WERI-Rb-1 (cell line): ENCODE data around the gene MTF1.

Experiments
- DNase-seq: peaks from one replicate; pipeline ENCODE4 v3.0.0-alpha.2; 2020
- H3K27ac ChIP-seq: fragments of 250-450 bp; sonication (Bioruptor Pico); 2 replicates; pipeline ENCODE4 v1.5.1; 2020; ENCODE audit warnings: mild to moderate bottlenecking, moderate library complexity
- H3K27me3 ChIP-seq: fragments of 250-450 bp; sonication (Bioruptor Pico); 2 replicates; pipeline ENCODE4 v1.5.1; 2021; ENCODE audit warnings: mild to moderate bottlenecking, low read depth, moderate library complexity; ENCODE audit not compliant: insufficient read depth, severe bottlenecking
- H3K36me3 ChIP-seq: fragments of 250-450 bp; sonication (Bioruptor Pico); 2 replicates; pipeline ENCODE4 v1.5.1; 2020; ENCODE audit warnings: mild to moderate bottlenecking, moderate library complexity
- H3K4me3 ChIP-seq: 2 replicates; pipeline ENCODE4 v1.5.1; 2011; ENCODE audit warnings: low read depth, mild to moderate bottlenecking, control low read depth, low read length
- H3K9me3 ChIP-seq: fragments of 250-450 bp; sonication (Bioruptor Pico); 2 replicates; pipeline ENCODE4 v1.5.1; 2021; ENCODE audit warnings: mild to moderate bottlenecking, moderate library complexity; ENCODE audit not compliant: severe bottlenecking
- CTCF ChIP-seq: IDR thresholded peaks from 2 replicates; pipeline ENCODE4 v1.5.1; 2011; ENCODE audit warnings: low read depth, mild to moderate bottlenecking, control low read depth, inconsistent platforms, low read length

MTF1 gene

GRCh38 chr1:37831809-37832208 lies 27.6 kb downstream of the MTF1 start:
- no peak for TF ChIP-seq CTCF
- no peaks in the 10 kb centered on the region for H3K9me3 ChIP-seq
- no peaks in the 10 kb centered on the region for H3K27me3 ChIP-seq
- no peak for DNase-seq
- no peak overlapping the region for H3K4me3 ChIP-seq
- peaks cover 55% of the 10 kb centered on the region for H3K36me3 ChIP-seq
- no peak overlapping the region for H3K27ac ChIP-seq

GRCh38 chr1:37831109-37831508 lies 28.3 kb downstream of the MTF1 start:
- no peak for TF ChIP-seq CTCF
- Histone ChIP-seq H3K27ac (no peak overlapping the region), H3K9me3 (no peaks in the 10 kb centered on the region), H3K27me3 (no peaks in the 10 kb centered on the region), H3K36me3 (peaks cover 48% of the 10 kb centered on the region), H3K4me3 (no peak overlapping the region)
- no peak for DNase-seq

- Histone ChIP-seq H3K27me3 (no peaks in the 10 kb centered on the region), H3K36me3 (peaks cover 32% of the 10 kb centered on the region), H3K27ac (no peak overlapping the region), H3K4me3 (no peak overlapping the region), H3K9me3 (no peaks in the 10 kb centered on the region)
- no peak for TF ChIP-seq CTCF
- no peak for DNase-seq
These were observed 30.9 kb downstream of the MTF1 start for GRCh38 chr1:37828410-37829074.

GRCh38 chr1:37825506-37825905 lies 33.9 kb downstream of the MTF1 start:
- Histone ChIP-seq H3K27ac (no peak overlapping the region), H3K9me3 (no peaks in the 10 kb centered on the region), H3K4me3 (no peak overlapping the region), H3K27me3 (no peaks in the 10 kb centered on the region), H3K36me3 (peaks cover 36% of the 10 kb centered on the region)
- no peak for TF ChIP-seq CTCF
- no peak for DNase-seq

GRCh38 chr1:37824001-37824400 lies 35.4 kb downstream of the MTF1 start:
- no peak for DNase-seq
- H3K36me3 ChIP-seq, result peaks cover 47% of the 10 kb centered on the region
- no peaks in the 10 kb centered on the region for H3K27me3 ChIP-seq
- H3K4me3 ChIP-seq, result no peak overlapping the region
- no peak overlapping the region for H3K27ac ChIP-seq
- H3K9me3 ChIP-seq, result no peaks in the 10 kb centered on the region
- no peak for TF ChIP-seq CTCF
